H1 (cell line): ENCODE measurements around the gene TP53BP2. TPM values are rescaled to one million over a fixed set of nuclear protein-coding genes. Genes with fewer than 3 reads are reported as not detected.

Experiments used
- CTCF ChIA-PET: fragments of 300-600 bp; sonication (Branson Sonifier 250); formaldehyde crosslinking; loops from one replicate; lab custom pipeline; 2021; ENCODE audit not compliant: partially characterized antibody; lab: Charles Lee
- POLR2A ChIA-PET: fragments of 300-600 bp; sonication (Branson Sonifier 250); formaldehyde crosslinking; loops from one replicate; lab custom pipeline; 2021; ENCODE audit warnings: inconsistent platforms; ENCODE audit not compliant: partially characterized antibody; lab: Charles Lee
- DNase-seq, 2 experiments: peaks; one replicate each; pipeline versions ENCODE4 v3.0.0 to v3.0.0-alpha.2; 2010 to 2022; ENCODE audit warnings: low spot score in 2 of 2, low read depth in 1 of 2, mixed read lengths in 1 of 2
- FAIRE-seq: peaks from 2 replicates; lab custom pipeline; 2011; peaks lifted over from hg19 to GRCh38; lab: Jason Lieb, UNC
- H2AFZ ChIP-seq: 2 replicates; pipeline ENCODE4 v1.8.1; 2012; ENCODE audit warnings: low read length, inconsistent platforms
- H2AK5ac ChIP-seq: 2 replicates; pipeline ENCODE4 v1.6.1; 2013; ENCODE audit warnings: low read depth, low read length
- H2BK120ac ChIP-seq: replicated peaks from 2 replicates; pipeline ENCODE3; 2013; ENCODE audit warnings: low read depth, low read length, inconsistent platforms
- H2BK12ac ChIP-seq: 2 replicates; pipeline ENCODE4 v1.6.1; 2013; ENCODE audit warnings: low read depth, low read length
- H2BK15ac ChIP-seq: 2 replicates; pipeline ENCODE4 v1.6.1; 2013; ENCODE audit warnings: low read length
- H2BK20ac ChIP-seq: 2 replicates; pipeline ENCODE4 v1.6.1; 2013; ENCODE audit warnings: low read length
- H2BK5ac ChIP-seq: 2 replicates; pipeline ENCODE4 v1.6.1; 2013; ENCODE audit warnings: low read depth, low read length
- H3K14ac ChIP-seq: 2 replicates; pipeline ENCODE4 v1.6.1; 2013; ENCODE audit warnings: inconsistent platforms; ENCODE audit not compliant: insufficient read length
- H3K18ac ChIP-seq: 2 replicates; pipeline ENCODE4 v1.6.1; 2013; ENCODE audit warnings: low read length; ENCODE audit errors: extremely low read depth
- H3K23ac ChIP-seq: 2 replicates; pipeline ENCODE4 v1.6.1; 2013; ENCODE audit warnings: inconsistent platforms; ENCODE audit not compliant: insufficient read length
- H3K23me2 ChIP-seq: 2 replicates; pipeline ENCODE4 v1.6.1; 2013; ENCODE audit warnings: low read depth, low read length
- H3K27ac ChIP-seq: 2 replicates; pipeline ENCODE4 v1.6.1; 2011; ENCODE audit warnings: low read depth, low read length, inconsistent platforms
- H3K27me3 ChIP-seq, 4 experiments: replicated peaks in 1 of 4; 1 replicate in 1 of 4; 2 replicates in 3 of 4; pipeline versions ENCODE4 v1.6.1 to v1.8.1; 2011 to 2013; ENCODE audit warnings: low read length in 3 of 4, mild to moderate bottlenecking in 3 of 4, inconsistent platforms in 2 of 4, mixed read lengths in 2 of 4, moderate library complexity in 1 of 4; ENCODE audit not compliant: control insufficient read depth in 3 of 4, insufficient read depth in 3 of 4; ENCODE audit errors: extremely low read depth in 1 of 4
- H3K36me3 ChIP-seq, 4 experiments: 2 replicates each; pipeline versions ENCODE4 v1.6.1 to v1.8.1; 2011 to 2013; ENCODE audit warnings: mild to moderate bottlenecking in 4 of 4, low read length in 3 of 4, moderate library complexity in 2 of 4, control low read depth in 1 of 4, inconsistent platforms in 1 of 4; ENCODE audit not compliant: insufficient read depth in 4 of 4, control insufficient read depth in 2 of 4
- H3K4ac ChIP-seq: replicated peaks from 2 replicates; pipeline ENCODE3; 2013; ENCODE audit warnings: low read length, low read depth, mixed read lengths, inconsistent platforms; ENCODE audit not compliant: insufficient read length
- H3K4me1 ChIP-seq, 4 experiments: replicated peaks in 1 of 4; 1 replicate in 1 of 4; 2 replicates in 3 of 4; pipeline versions ENCODE4 v1.6.1 to v1.8.1; 2011 to 2013; ENCODE audit warnings: low read length in 3 of 4, inconsistent platforms in 2 of 4, mixed read lengths in 1 of 4; ENCODE audit not compliant: insufficient read depth in 4 of 4, control insufficient read depth in 3 of 4
- H3K4me2 ChIP-seq, 2 experiments: 2 replicates each; pipeline versions ENCODE4 v1.6.1 to v1.8.1; 2011 to 2013; ENCODE audit warnings: low read depth in 2 of 2, low read length in 2 of 2, control low read depth in 1 of 2, inconsistent platforms in 1 of 2, mild to moderate bottlenecking in 1 of 2; ENCODE audit not compliant: insufficient read depth in 1 of 2
- H3K4me3 ChIP-seq, 4 experiments: fragments of 200-600, 300-600 bp in 1 of 4; sonication (generic), shearing (Covaris generic), sonication (Bioruptor Twin) in 1 of 4; 2 replicates each; pipeline versions ENCODE4 v1.5.1 to v1.8.1; 2011 to 2016; ENCODE audit warnings: low read length in 4 of 4, low read depth in 3 of 4, control low read depth in 2 of 4, inconsistent platforms in 2 of 4, mild to moderate bottlenecking in 2 of 4, mixed read lengths in 1 of 4, moderate library complexity in 1 of 4; ENCODE audit not compliant: insufficient read depth in 2 of 4; ENCODE audit errors: extremely low read depth in 1 of 4
- H3K56ac ChIP-seq: replicated peaks from 2 replicates; pipeline ENCODE3; 2013; ENCODE audit warnings: low read depth, mild to moderate bottlenecking, mixed read lengths, low read length, inconsistent platforms; ENCODE audit not compliant: insufficient read length
- H3K79me1 ChIP-seq: 2 replicates; pipeline ENCODE4 v1.6.1; 2013; ENCODE audit warnings: low read depth, low read length, control low read depth
- H3K79me2 ChIP-seq, 2 experiments: 2 replicates each; pipeline versions ENCODE4 v1.6.1 to v1.8.1; 2012 to 2013; ENCODE audit warnings: low read length in 2 of 2, mild to moderate bottlenecking in 2 of 2, inconsistent platforms in 1 of 2; ENCODE audit not compliant: insufficient read depth in 2 of 2, control insufficient read depth in 1 of 2
- H3K9ac ChIP-seq, 4 experiments: replicated peaks in 1 of 4; 1 replicate in 1 of 4; 2 replicates in 3 of 4; pipeline versions ENCODE4 v1.6.1 to v1.8.1; 2011 to 2013; ENCODE audit warnings: low read depth in 3 of 4, low read length in 3 of 4, control low read depth in 2 of 4, mild to moderate bottlenecking in 2 of 4, moderate library complexity in 2 of 4, inconsistent platforms in 1 of 4; ENCODE audit errors: extremely low read depth in 1 of 4
- H3K9me3 ChIP-seq, 2 experiments: 2 replicates each; pipeline versions ENCODE4 v1.6.1 to v1.8.1; 2012 to 2013; ENCODE audit warnings: mild to moderate bottlenecking in 2 of 2, moderate library complexity in 2 of 2, control low read depth in 1 of 2, inconsistent platforms in 1 of 2, low read depth in 1 of 2, low read length in 1 of 2, mixed read lengths in 1 of 2; ENCODE audit not compliant: insufficient read depth in 2 of 2
- H4K20me1 ChIP-seq, 2 experiments: replicated peaks in 1 of 2; 2 replicates each; pipeline versions ENCODE3 to v1.8.1; 2011 to 2013; ENCODE audit warnings: inconsistent platforms in 2 of 2, low read length in 2 of 2, mild to moderate bottlenecking in 1 of 2; ENCODE audit not compliant: insufficient read depth in 2 of 2, control insufficient read depth in 1 of 2
- H4K5ac ChIP-seq: 2 replicates; pipeline ENCODE4 v1.6.1; 2013; ENCODE audit warnings: low read length, low read depth, mixed read lengths, inconsistent platforms; ENCODE audit not compliant: insufficient read length
- H4K8ac ChIP-seq: 2 replicates; pipeline ENCODE4 v1.8.0; 2013; ENCODE audit warnings: mild to moderate bottlenecking, moderate library complexity, low read length, inconsistent platforms; ENCODE audit not compliant: insufficient read depth; ENCODE audit errors: extremely low read depth
- H4K91ac ChIP-seq: replicated peaks from 2 replicates; pipeline ENCODE3; 2013; ENCODE audit warnings: low read length, mixed read lengths, inconsistent platforms; ENCODE audit not compliant: insufficient read length
- BACH1 ChIP-seq: IDR thresholded peaks from 2 replicates; pipeline ENCODE4 v1.6.1; 2012; ENCODE audit warnings: low read length, improper control_type of control experiment
- CEBPB ChIP-seq: IDR thresholded peaks from 2 replicates; pipeline ENCODE4 v1.6.1; 2012; ENCODE audit warnings: low read depth, low read length
- EP300 ChIP-seq, 2 experiments: IDR thresholded peaks; 1 replicate in 1 of 2; 2 replicates in 1 of 2; pipeline ENCODE4 v1.6.1; 2011 to 2012; ENCODE audit warnings: low read depth in 2 of 2, low read length in 2 of 2, mild to moderate bottlenecking in 2 of 2, borderline replicate concordance in 1 of 2, inconsistent platforms in 1 of 2, moderate library complexity in 1 of 2
- FOSL1 ChIP-seq: IDR thresholded peaks from 2 replicates; pipeline ENCODE4 v1.6.1; 2011; ENCODE audit warnings: mild to moderate bottlenecking, low read depth, low read length, moderate library complexity; ENCODE audit not compliant: insufficient read depth
- GABPA ChIP-seq: IDR thresholded peaks from 2 replicates; pipeline ENCODE4 v1.6.1; 2011; ENCODE audit warnings: mild to moderate bottlenecking, low read length, moderate library complexity, borderline replicate concordance; ENCODE audit not compliant: insufficient read depth
- JUN ChIP-seq: IDR thresholded peaks from 2 replicates; pipeline ENCODE4 v1.6.1; 2011; ENCODE audit warnings: low read depth, mild to moderate bottlenecking, improper control_type of control experiment, low read length
- KDM1A ChIP-seq: fragments of 200-600, 300-600 bp; sonication (generic); IDR thresholded peaks from 2 replicates; pipeline ENCODE4 v1.7.1; 2016; ENCODE audit warnings: mild to moderate bottlenecking, low read length, borderline replicate concordance
- SRF ChIP-seq: IDR thresholded peaks from 2 replicates; pipeline ENCODE4 v1.6.1; 2011; ENCODE audit warnings: mild to moderate bottlenecking, low read depth, low read length, moderate library complexity
- TAF1 ChIP-seq: IDR thresholded peaks from 2 replicates; pipeline ENCODE4 v1.6.1; 2011; ENCODE audit warnings: mild to moderate bottlenecking, low read depth, low read length
- TEAD4 ChIP-seq: IDR thresholded peaks from 2 replicates; pipeline ENCODE4 v1.6.1; 2012; ENCODE audit warnings: low read depth, low read length, inconsistent platforms, mixed read lengths
- WGBS, 2 experiments: shearing (Covaris generic) in 1 of 2; methylation state at CpG; one replicate each; pipeline versions ENCODE4 v1.1.6 to v1.1.7; 2013 to 2015; ENCODE audit warnings: low lambda C conversion rate in 2 of 2, mixed read lengths in 2 of 2, inconsistent platforms in 1 of 2, low coverage in 1 of 2, missing lambda C conversion rate in 1 of 2; ENCODE audit not compliant: insufficient replicate concordance in 2 of 2, insufficient coverage in 1 of 2, insufficient read length in 1 of 2; ENCODE audit errors: extremely low coverage in 1 of 2, missing lambda C conversion rate in 1 of 2; 5-methylcytosine and 5-hydroxymethylcytosine counted together
- polyA plus RNA-seq, 7 experiments: library from polyadenylated mRNA; depleted of rRNA in 3 of 7; stranded (reverse) in 5 of 7; unstranded in 2 of 7; fragments of >200 nt in 5 of 7; fragments of 200-250 nt in 2 of 7; gene quantifications; 1 replicate in 5 of 7; 2 replicates in 1 of 7; 4 replicates in 1 of 7; pipeline versions ENCODE4 v1.2.1 to v1.2.3, GENCODE V29; 2011 to 2013; ENCODE audit warnings: missing spikeins in 2 of 7, mixed read lengths in 2 of 7
- total RNA-seq: library from RNA; stranded (reverse); fragmentation: NEBNext Ultra II Directional; extraction: Animal tissue kit (Norgen Biotek cat#: 25700); gene quantifications from 2 replicates; pipeline ENCODE4 v1.2.1, GENCODE V29; 2021
- TF ChIP-seq, protein P1 (sequence below): IDR thresholded peaks from 2 replicates; pipeline ENCODE4 v1.6.1; 2011; ENCODE audit warnings: low read depth, mild to moderate bottlenecking, low read length; ENCODE audit not compliant: insufficient read depth

The TP53BP2 gene
- total and polyA plus RNA-seq, 2 of the 8 experiments (the other 6 are each of a cell fraction or from before 2014, with no cell fraction given): 18.0 to 38.7 TPM

DNA sequence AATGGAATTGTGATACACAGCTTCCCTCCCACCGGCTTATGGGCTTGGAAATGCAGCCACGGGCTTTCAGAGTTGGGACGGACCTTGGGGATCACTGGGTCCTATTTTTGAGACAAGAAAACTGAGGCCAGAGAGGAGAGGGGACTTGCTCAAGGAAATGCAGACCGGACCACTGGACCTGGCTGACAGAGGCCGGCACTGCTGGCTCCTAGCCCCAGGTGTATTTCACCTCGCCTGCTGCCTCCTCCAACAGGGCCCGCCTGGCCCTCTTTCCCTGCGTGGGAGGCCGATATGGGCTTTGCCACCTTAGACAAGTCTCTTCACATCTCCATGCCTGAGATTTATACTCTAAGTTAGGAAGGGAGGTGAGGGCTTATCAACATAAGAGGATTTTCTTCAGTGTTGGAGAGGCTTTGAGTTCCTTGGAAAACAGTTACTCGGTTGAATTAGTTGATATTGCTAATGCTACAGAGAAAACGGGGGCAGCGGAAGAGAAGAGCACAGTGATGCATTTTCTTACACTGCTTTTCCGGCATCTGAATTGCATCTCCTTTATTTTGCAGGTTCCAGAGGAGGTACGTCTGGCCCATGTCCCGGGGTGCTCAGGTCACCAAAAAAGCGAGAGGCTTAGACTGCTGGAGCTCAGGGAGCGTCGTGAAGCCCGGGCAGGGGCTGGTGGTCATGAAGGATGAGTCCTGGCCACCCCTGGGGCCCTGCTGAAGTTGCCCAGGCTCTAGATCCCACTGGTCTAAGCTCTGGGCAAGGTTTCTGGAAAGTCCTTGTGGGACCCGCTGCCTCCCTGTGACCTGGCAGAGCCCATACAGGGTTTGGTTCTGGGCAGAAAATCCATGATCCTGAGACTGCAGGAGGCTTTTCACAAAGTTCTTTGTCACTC is 88.7 kb downstream of the TP53BP2 start:
- CTCF ChIA-PET: interaction anchor here (0.6 to 2.4 kb wide), 12 partner anchors 8 to 307 kb away, joined by 3 to 10 read pairs (median 3); partner anchors contain the start of gene CAPN2
- DNase-seq (no peak), FAIRE-seq (no peak)
- Histone ChIP-seq H3K18ac (no peak overlapping the region), H2BK20ac (no peak overlapping the region), H2AFZ (no peak overlapping the region), H3K56ac (no peak overlapping the region), H3K14ac (no peak overlapping the region), H2AK5ac (no peak overlapping the region), H3K79me1 (no peaks in the 10 kb centered on the region), H4K8ac (no peak overlapping the region), H3K4me2 (no peak overlapping the region), H3K79me2 (no peaks in the 10 kb centered on the region), H3K9me3 (no peaks in the 10 kb centered on the region), H2BK15ac (no peak overlapping the region), H3K4ac (no peak overlapping the region), H3K4me3 (no peak overlapping the region), H3K4me1 (peaks cover 0 to 8% (median 5%) of the 10 kb centered on the region in 4 experiments; a peak in 6 of 7 replicates), H4K91ac (no peak overlapping the region), H4K20me1 (no peaks in the 10 kb centered on the region), H3K36me3 (no peaks in the 10 kb centered on the region), H4K5ac (no peak overlapping the region), H3K27ac (no peak overlapping the region), H2BK120ac (no peak overlapping the region), H3K23me2 (no peaks in the 10 kb centered on the region; the same call in 1 of the 2 replicates), H3K27me3 (no peaks in the 10 kb centered on the region), H2BK12ac (no peak overlapping the region), H3K23ac (no peak overlapping the region), H3K9ac (no peak overlapping the region), H2BK5ac (no peak overlapping the region)
- POLR2A ChIA-PET: interaction anchor here (1.4 to 1.5 kb wide), 2 partner anchors 14 to 89 kb away, joined by 3 to 4 read pairs; partner anchors contain the start of gene TP53BP2
- 87% methylated on average over 20 of the region's 20 CpGs; no CpG with 5 or more reads in 1 of the 2 experiments for WGBS, 2 experiments
- TF ChIP-seq BACH1 (no peak), JUN (no peak), TEAD4 (no peak), GABPA (no peak), SRF (no peak), KDM1A (no peak), CEBPB (no peak), TAF1 (no peak), EP300 (IDR thresholded peaks at IDR 0.05; ENCODE audit: borderline replicate concordance in 1 of 2, low read depth in 2 of 2, low read length in 2 of 2) (no peak), FOSL1 (no peak)
- TF ChIP-seq, protein P1, sequence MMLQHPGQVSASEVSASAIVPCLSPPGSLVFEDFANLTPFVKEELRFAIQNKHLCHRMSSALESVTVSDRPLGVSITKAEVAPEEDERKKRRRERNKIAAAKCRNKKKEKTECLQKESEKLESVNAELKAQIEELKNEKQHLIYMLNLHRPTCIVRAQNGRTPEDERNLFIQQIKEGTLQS: no peak
